ENCODE data around the gene URM1.

- TF ChIP-seq ZNF274 (IDR thresholded peaks at IDR 0.05; ENCODE audit: low read depth, low read length) (no peak), YY1 (IDR thresholded peaks at IDR 0.05; ENCODE audit: insufficient read depth, insufficient read length) (no peak)
Measured at GRCh38 chr9:128342971-128343680, 28.0 kb upstream of the URM1 start.

Measured in NT2/D1 (cell line).